ENCODE data around the gene PDZRN4. TPM values are rescaled to one million over a fixed set of nuclear protein-coding genes. Genes with fewer than 3 reads are reported as not detected.

The PDZRN4 gene
- polyA plus RNA-seq, 3 donors = not detected

GRCh38 chr12:41465526-41465925 lies 277.4 kb downstream of the PDZRN4 start:
- no peaks in the 10 kb centered on the region for H3K36me3 Mint-ChIP-seq
- H3K9me3 Mint-ChIP-seq = peaks cover 0 to 3% (median 0%) of the 10 kb centered on the region in 7 donors
- no peak overlapping the region for H3K9ac ChIP-seq (ENCODE audit: insufficient read depth, low read length, poor library complexity, severe bottlenecking)
- no peaks in the 10 kb centered on the region for H3K27me3 ChIP-seq (ENCODE audit: control insufficient read depth in 2 of 2, insufficient read depth in 2 of 2, low read length in 2 of 2)
- no peak overlapping the region for H2AFZ ChIP-seq (ENCODE audit: insufficient read depth, low read depth, low read length, poor library complexity, severe bottlenecking)
- H3K4me1 Mint-ChIP-seq = peaks cover 14% of the 10 kb centered on the region
- no peak overlapping the region for H3K27ac Mint-ChIP-seq
- no peak overlapping the region for H3K27ac ChIP-seq (ENCODE audit: low read depth in 1 of 2, low read length in 2 of 2)
- H3K4me3 Mint-ChIP-seq = no peak overlapping the region
- no peak overlapping the region for H3K4me2 ChIP-seq (replicated peaks; ENCODE audit: extremely low read depth, low read length, poor library complexity, severe bottlenecking)
- no peaks in the 10 kb centered on the region for H3K36me3 ChIP-seq (replicated peaks in 1 of 2; ENCODE audit: control insufficient read depth in 1 of 2, insufficient read depth in 2 of 2, low read length in 2 of 2)
- H3K27me3 Mint-ChIP-seq (ENCODE audit: low read depth in 3 of 3) = no peaks in the 10 kb centered on the region
- H3K4me3 ChIP-seq (replicated peaks in 1 of 3; ENCODE audit: low read depth in 2 of 3, low read length in 3 of 3) = no peak overlapping the region
- no peaks in the 10 kb centered on the region for H3K4me1 ChIP-seq (ENCODE audit: control insufficient read depth in 1 of 2, insufficient read depth in 2 of 2, low read length in 2 of 2)
- TF ChIP-seq CTCF (IDR thresholded peaks at IDR 0.05) = no peak
- H3K79me2 ChIP-seq (ENCODE audit: insufficient read depth, low read length) = no peaks in the 10 kb centered on the region
- H4K20me1 ChIP-seq (ENCODE audit: insufficient read depth, low read length) = no peaks in the 10 kb centered on the region
- intact Hi-C loops (cut with micrococcal nuclease) = no loop called here
- WGBS (ENCODE audit: insufficient coverage) = no CpG with 5 or more reads among the region's 1 CpG
- no peaks in the 10 kb centered on the region for H3K9me3 ChIP-seq (replicated peaks in 1 of 2; ENCODE audit: control insufficient read depth in 1 of 2, insufficient read depth in 1 of 2, low read length in 2 of 2)
- no peak for DNase-seq

- Histone ChIP-seq H3K9me3 (replicated peaks in 1 of 2; ENCODE audit: control insufficient read depth in 1 of 2, insufficient read depth in 1 of 2, low read length in 2 of 2) (no peaks in the 10 kb centered on the region), H3K27ac (ENCODE audit: low read depth in 1 of 2, low read length in 2 of 2) (no peak overlapping the region), H3K79me2 (ENCODE audit: insufficient read depth, low read length) (no peaks in the 10 kb centered on the region), H4K20me1 (ENCODE audit: insufficient read depth, low read length) (no peaks in the 10 kb centered on the region), H2AFZ (ENCODE audit: insufficient read depth, low read depth, low read length, poor library complexity, severe bottlenecking) (no peak overlapping the region), H3K36me3 (replicated peaks in 1 of 2; ENCODE audit: control insufficient read depth in 1 of 2, insufficient read depth in 2 of 2, low read length in 2 of 2) (no peaks in the 10 kb centered on the region), H3K27me3 (ENCODE audit: control insufficient read depth in 2 of 2, insufficient read depth in 2 of 2, low read length in 2 of 2) (no peaks in the 10 kb centered on the region), H3K4me1 (ENCODE audit: control insufficient read depth in 1 of 2, insufficient read depth in 2 of 2, low read length in 2 of 2) (no peaks in the 10 kb centered on the region), H3K4me3 (replicated peaks in 1 of 3; ENCODE audit: low read depth in 2 of 3, low read length in 3 of 3) (no peak overlapping the region), H3K9ac (ENCODE audit: insufficient read depth, low read length, poor library complexity, severe bottlenecking) (no peak overlapping the region), H3K4me2 (replicated peaks; ENCODE audit: extremely low read depth, low read length, poor library complexity, severe bottlenecking) (no peak overlapping the region)
- Mint-ChIP-seq H3K36me3 (no peaks in the 10 kb centered on the region), H3K9me3 (peaks cover 0 to 6% (median 2%) of the 10 kb centered on the region in 7 donors), H3K4me1 (peaks cover 14% of the 10 kb centered on the region), H3K27ac (no peak overlapping the region), H3K4me3 (no peak overlapping the region), H3K27me3 (ENCODE audit: low read depth in 3 of 3) (no peaks in the 10 kb centered on the region)
- WGBS (ENCODE audit: insufficient coverage) = no CpG with 5 or more reads among the region's 4 CpGs
- intact Hi-C loops (cut with micrococcal nuclease) = no loop called here
- no peak for DNase-seq
- TF ChIP-seq CTCF (IDR thresholded peaks at IDR 0.05) = no peak
Measured at GRCh38 chr12:41466300-41466699, 278.2 kb downstream of the PDZRN4 start.

Data from CD14-positive monocyte (primary cell).